MM.1S (cell line): ENCODE data around the gene TMEM270.

Source experiments
- CTCF ChIP-seq: fragments of 300-600 bp; sonication (generic); IDR thresholded peaks from 2 replicates; pipeline ENCODE4 v1.5.1; 2016; ENCODE audit warnings: antibody characterized with exemption, low read length, mixed read lengths
- EZH2phosphoT487 ChIP-seq: fragments of 300-600 bp; sonication (generic); IDR thresholded peaks from 2 replicates; pipeline ENCODE4 v1.6.1; 2018; ENCODE audit warnings: antibody characterized with exemption, low read length

GRCh38 chr7:73823873-73824592, 36.9 kb upstream of the TMEM270 start:
- TF ChIP-seq CTCF (no peak), EZH2phosphoT487 (no peak)
